Measurements from ENCODE around the gene LTC4S. TPM values are rescaled to one million over a fixed set of nuclear protein-coding genes. Genes with fewer than 3 reads are reported as not detected.

Gene LTC4S
- total and polyA plus RNA-seq, 4 donors = 1.3 to 3.3 (median 2.1) TPM

DNA sequence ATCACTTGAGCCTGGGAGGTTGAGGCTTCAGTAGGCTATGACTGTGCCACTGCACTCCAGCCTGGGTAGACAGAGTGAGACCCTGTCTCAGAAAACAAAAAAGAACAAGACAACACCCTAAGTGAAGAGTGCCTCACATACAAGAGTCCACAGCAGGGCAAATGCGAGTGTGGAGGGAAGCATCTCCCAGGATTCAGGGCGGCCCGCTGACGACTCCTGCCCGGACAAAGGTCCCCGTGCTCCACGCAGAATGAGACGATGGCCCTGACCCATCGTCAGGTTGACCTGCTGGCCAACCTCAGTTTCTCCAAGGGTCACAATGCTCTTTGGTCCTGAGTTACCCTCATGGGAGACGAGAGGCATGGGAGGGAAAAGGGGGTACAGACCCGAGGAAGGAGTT is 46.5 kb downstream of the LTC4S start:
- Histone ChIP-seq H3K9me3 (ENCODE audit: control insufficient read depth in 4 of 4, low read length in 3 of 4) (no peaks in the 10 kb centered on the region), H3K36me3 (ENCODE audit: control insufficient read depth in 4 of 4, insufficient read depth in 3 of 4, low read depth in 1 of 4, low read length in 3 of 4) (peaks cover 8 to 32% (median 27%) of the 10 kb centered on the region in 4 donors), H3K27ac (ENCODE audit: low read depth in 1 of 2, low read length in 2 of 2) (no peak overlapping the region), H3K27me3 (ENCODE audit: control insufficient read depth in 4 of 4, insufficient read depth in 4 of 4, low read length in 3 of 4) (no peaks in the 10 kb centered on the region), H3K4me3 (ENCODE audit: low read depth in 1 of 3, low read length in 3 of 3) (no peak overlapping the region), H3K9ac (ENCODE audit: low read depth in 1 of 2, low read length in 2 of 2) (no peak overlapping the region), H3K4me1 (ENCODE audit: control insufficient read depth in 4 of 4, insufficient read depth in 4 of 4, low read length in 3 of 4) (peaks cover 5 to 32% (median 23%) of the 10 kb centered on the region in 4 donors)
- WGBS = 70% methylated on average over 11 of the region's 11 CpGs
- no peak for DNase-seq (ENCODE audit: low spot score)
- TF ChIP-seq GABPA (IDR thresholded peaks at IDR 0.05 in 1 of 2, conservative IDR thresholded peaks at IDR 0.05 in 1 of 2) = no peak
- TF ChIP-seq EGR1 (IDR thresholded peaks at IDR 0.05; ENCODE audit: low read depth in 2 of 2) = no peak
- TF ChIP-seq, protein P1, sequence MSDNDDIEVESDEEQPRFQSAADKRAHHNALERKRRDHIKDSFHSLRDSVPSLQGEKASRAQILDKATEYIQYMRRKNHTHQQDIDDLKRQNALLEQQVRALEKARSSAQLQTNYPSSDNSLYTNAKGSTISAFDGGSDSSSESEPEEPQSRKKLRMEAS (IDR thresholded peaks at IDR 0.05) = no peak
- TF ChIP-seq, protein P2, sequence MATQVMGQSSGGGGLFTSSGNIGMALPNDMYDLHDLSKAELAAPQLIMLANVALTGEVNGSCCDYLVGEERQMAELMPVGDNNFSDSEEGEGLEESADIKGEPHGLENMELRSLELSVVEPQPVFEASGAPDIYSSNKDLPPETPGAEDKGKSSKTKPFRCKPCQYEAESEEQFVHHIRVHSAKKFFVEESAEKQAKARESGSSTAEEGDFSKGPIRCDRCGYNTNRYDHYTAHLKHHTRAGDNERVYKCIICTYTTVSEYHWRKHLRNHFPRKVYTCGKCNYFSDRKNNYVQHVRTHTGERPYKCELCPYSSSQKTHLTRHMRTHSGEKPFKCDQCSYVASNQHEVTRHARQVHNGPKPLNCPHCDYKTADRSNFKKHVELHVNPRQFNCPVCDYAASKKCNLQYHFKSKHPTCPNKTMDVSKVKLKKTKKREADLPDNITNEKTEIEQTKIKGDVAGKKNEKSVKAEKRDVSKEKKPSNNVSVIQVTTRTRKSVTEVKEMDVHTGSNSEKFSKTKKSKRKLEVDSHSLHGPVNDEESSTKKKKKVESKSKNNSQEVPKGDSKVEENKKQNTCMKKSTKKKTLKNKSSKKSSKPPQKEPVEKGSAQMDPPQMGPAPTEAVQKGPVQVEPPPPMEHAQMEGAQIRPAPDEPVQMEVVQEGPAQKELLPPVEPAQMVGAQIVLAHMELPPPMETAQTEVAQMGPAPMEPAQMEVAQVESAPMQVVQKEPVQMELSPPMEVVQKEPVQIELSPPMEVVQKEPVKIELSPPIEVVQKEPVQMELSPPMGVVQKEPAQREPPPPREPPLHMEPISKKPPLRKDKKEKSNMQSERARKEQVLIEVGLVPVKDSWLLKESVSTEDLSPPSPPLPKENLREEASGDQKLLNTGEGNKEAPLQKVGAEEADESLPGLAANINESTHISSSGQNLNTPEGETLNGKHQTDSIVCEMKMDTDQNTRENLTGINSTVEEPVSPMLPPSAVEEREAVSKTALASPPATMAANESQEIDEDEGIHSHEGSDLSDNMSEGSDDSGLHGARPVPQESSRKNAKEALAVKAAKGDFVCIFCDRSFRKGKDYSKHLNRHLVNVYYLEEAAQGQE (IDR thresholded peaks at IDR 0.05) = no peak
- TF ChIP-seq JUND (IDR thresholded peaks at IDR 0.05) = no peak
- TF ChIP-seq FOXA1 (IDR thresholded peaks at IDR 0.05) = no peak
- TF ChIP-seq, protein P3, sequence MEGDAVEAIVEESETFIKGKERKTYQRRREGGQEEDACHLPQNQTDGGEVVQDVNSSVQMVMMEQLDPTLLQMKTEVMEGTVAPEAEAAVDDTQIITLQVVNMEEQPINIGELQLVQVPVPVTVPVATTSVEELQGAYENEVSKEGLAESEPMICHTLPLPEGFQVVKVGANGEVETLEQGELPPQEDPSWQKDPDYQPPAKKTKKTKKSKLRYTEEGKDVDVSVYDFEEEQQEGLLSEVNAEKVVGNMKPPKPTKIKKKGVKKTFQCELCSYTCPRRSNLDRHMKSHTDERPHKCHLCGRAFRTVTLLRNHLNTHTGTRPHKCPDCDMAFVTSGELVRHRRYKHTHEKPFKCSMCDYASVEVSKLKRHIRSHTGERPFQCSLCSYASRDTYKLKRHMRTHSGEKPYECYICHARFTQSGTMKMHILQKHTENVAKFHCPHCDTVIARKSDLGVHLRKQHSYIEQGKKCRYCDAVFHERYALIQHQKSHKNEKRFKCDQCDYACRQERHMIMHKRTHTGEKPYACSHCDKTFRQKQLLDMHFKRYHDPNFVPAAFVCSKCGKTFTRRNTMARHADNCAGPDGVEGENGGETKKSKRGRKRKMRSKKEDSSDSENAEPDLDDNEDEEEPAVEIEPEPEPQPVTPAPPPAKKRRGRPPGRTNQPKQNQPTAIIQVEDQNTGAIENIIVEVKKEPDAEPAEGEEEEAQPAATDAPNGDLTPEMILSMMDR (IDR thresholded peaks at IDR 0.05; ENCODE audit: low read depth, low read length, missing input control) = no peak
- no peak for TF ChIP-seq RAD21 (IDR thresholded peaks at IDR 0.05)
- TF ChIP-seq RXRA (IDR thresholded peaks at IDR 0.05) = no peak
- TF ChIP-seq, protein P4, sequence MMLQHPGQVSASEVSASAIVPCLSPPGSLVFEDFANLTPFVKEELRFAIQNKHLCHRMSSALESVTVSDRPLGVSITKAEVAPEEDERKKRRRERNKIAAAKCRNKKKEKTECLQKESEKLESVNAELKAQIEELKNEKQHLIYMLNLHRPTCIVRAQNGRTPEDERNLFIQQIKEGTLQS (IDR thresholded peaks at IDR 0.05) = no peak
- no peak for TF ChIP-seq HNF4A (conservative IDR thresholded peaks at IDR 0.05)
- no peak for TF ChIP-seq SP1 (IDR thresholded peaks at IDR 0.05)
- TF ChIP-seq, protein P5, sequence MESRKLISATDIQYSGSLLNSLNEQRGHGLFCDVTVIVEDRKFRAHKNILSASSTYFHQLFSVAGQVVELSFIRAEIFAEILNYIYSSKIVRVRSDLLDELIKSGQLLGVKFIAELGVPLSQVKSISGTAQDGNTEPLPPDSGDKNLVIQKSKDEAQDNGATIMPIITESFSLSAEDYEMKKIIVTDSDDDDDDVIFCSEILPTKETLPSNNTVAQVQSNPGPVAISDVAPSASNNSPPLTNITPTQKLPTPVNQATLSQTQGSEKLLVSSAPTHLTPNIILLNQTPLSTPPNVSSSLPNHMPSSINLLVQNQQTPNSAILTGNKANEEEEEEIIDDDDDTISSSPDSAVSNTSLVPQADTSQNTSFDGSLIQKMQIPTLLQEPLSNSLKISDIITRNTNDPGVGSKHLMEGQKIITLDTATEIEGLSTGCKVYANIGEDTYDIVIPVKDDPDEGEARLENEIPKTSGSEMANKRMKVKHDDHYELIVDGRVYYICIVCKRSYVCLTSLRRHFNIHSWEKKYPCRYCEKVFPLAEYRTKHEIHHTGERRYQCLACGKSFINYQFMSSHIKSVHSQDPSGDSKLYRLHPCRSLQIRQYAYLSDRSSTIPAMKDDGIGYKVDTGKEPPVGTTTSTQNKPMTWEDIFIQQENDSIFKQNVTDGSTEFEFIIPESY (IDR thresholded peaks at IDR 0.05) = no peak

DNA sequence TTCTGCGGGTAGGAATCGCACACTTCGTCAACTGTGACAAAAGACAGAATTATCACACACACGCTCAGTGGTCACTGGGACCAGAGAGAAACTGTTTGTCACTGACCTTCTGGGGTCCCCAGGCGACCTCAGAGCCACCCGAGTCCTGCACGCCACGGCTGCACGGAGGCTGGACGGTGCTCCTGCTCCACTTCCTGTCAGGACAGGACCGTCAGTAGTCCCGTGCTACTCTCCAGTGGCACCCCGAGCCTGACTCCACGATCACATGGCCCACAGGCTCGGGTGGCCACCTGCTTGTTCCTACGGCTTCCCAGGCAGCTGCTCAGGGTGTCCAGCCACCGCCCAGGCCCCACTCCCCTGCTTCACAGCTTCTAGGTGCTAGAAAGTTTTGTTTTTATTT is 47.0 kb downstream of the LTC4S start:
- Histone ChIP-seq H3K9me3 (ENCODE audit: control insufficient read depth in 4 of 4, low read length in 3 of 4) (no peaks in the 10 kb centered on the region), H3K9ac (ENCODE audit: low read depth in 1 of 2, low read length in 2 of 2) (no peak overlapping the region), H3K36me3 (ENCODE audit: control insufficient read depth in 4 of 4, insufficient read depth in 3 of 4, low read depth in 1 of 4, low read length in 3 of 4) (peaks cover 8 to 32% (median 26%) of the 10 kb centered on the region in 4 donors), H3K27me3 (ENCODE audit: control insufficient read depth in 4 of 4, insufficient read depth in 4 of 4, low read length in 3 of 4) (no peaks in the 10 kb centered on the region), H3K4me3 (ENCODE audit: low read depth in 1 of 3, low read length in 3 of 3) (no peak overlapping the region), H3K4me1 (ENCODE audit: control insufficient read depth in 4 of 4, insufficient read depth in 4 of 4, low read length in 3 of 4) (peaks cover 5 to 32% (median 23%) of the 10 kb centered on the region in 4 donors), H3K27ac (ENCODE audit: low read depth in 1 of 2, low read length in 2 of 2) (no peak overlapping the region)
- no peak for DNase-seq (ENCODE audit: low spot score)
- no peak for TF ChIP-seq JUND (IDR thresholded peaks at IDR 0.05)
- TF ChIP-seq, protein P3 (IDR thresholded peaks at IDR 0.05; ENCODE audit: low read depth, low read length, missing input control) = no peak
- TF ChIP-seq RAD21 (IDR thresholded peaks at IDR 0.05) = no peak
- TF ChIP-seq, protein P1 (IDR thresholded peaks at IDR 0.05) = no peak
- no peak for TF ChIP-seq YY1 (IDR thresholded peaks at IDR 0.05)
- no peak for TF ChIP-seq RXRA (IDR thresholded peaks at IDR 0.05)
- TF ChIP-seq HNF4G (IDR thresholded peaks at IDR 0.05) = no peak
- TF ChIP-seq TAF1 (conservative IDR thresholded peaks at IDR 0.05) = no peak
- no peak for TF ChIP-seq GABPA (IDR thresholded peaks at IDR 0.05 in 1 of 2, conservative IDR thresholded peaks at IDR 0.05 in 1 of 2)
- TF ChIP-seq SP1 (IDR thresholded peaks at IDR 0.05) = no peak
- no peak for TF ChIP-seq HNF4A (conservative IDR thresholded peaks at IDR 0.05)
- no peak for TF ChIP-seq NR2F2 (IDR thresholded peaks at IDR 0.05)
- TF ChIP-seq EGR1 (IDR thresholded peaks at IDR 0.05; ENCODE audit: low read depth in 2 of 2) = no peak
- TF ChIP-seq, protein P5 (IDR thresholded peaks at IDR 0.05) = no peak
- WGBS = 90% methylated on average over 17 of the region's 17 CpGs
